ENCODE measurements around the gene ZBTB4.

The ZBTB4 gene

GRCh38 chr17:7416323-7416722, 63.1 kb downstream of the ZBTB4 start:
- DNase-seq: no peak

- DNase-seq: no peak
Observed at GRCh38 chr17:7415784-7416183, 63.6 kb downstream of the ZBTB4 start.

GRCh38 chr17:7414837-7415236, 64.6 kb downstream of the ZBTB4 start:
- DNase-seq: no peak

- DNase-seq: no peak
Observed at GRCh38 chr17:7413346-7413985, 66.0 kb downstream of the ZBTB4 start.

DNA sequence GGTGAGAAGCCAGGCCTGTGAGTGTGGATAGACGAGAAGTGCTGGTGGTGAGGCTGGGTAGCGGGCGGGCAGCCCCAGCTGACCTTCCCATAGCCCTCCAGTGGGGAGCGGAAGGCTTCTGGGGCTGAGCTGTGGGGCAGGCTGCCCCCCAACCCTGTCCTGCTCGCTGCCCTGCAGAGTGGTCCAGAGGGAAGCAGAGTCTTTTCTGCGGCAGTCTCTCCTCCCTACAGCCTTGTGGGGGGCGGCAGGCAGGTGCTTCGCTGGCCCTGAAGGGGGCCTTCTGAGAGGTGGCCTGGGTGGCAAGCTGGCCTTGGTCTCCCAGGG, 68.0 kb downstream of the ZBTB4 start:
- DNase-seq: no peak

- no peak for DNase-seq
Observed at GRCh38 chr17:7410634-7411426, 68.6 kb downstream of the ZBTB4 start.

DNA sequence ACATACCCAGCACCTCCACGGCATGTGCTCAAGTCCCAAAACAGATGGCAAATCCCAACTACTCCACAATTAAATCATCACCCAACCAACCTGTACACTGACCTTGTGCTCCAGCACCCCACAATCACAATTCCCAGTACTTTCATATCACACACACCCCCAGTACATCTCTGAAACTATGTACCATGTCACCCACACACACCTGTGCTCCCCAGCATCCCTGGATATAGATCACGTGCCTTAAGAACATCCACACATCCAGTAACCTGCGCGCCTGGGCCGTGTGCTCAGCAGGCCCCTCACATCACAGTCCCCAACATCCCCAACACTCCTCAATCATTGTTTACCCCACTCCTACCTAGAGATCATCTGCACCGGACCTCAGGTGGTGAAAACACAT, 69.7 kb downstream of the ZBTB4 start:
- DNase-seq: no peak

Data from NCI-H2171 (cell line).